PC-9 (cell line): ENCODE results near the gene PAGR1.

Source experiments
- CTCF ChIP-seq: fragments of 200-600 bp; sonication (generic); conservative IDR thresholded peaks from 2 replicates; pipeline ENCODE4 v1.6.1; 2017; ENCODE audit warnings: mixed run types, antibody characterized with exemption, mild to moderate bottlenecking, moderate library complexity
- EZH2 ChIP-seq: fragments of 200-600 bp; sonication (generic); IDR thresholded peaks from 2 replicates; pipeline ENCODE4 v1.8.0; 2017; ENCODE audit warnings: antibody characterized with exemption, low read depth

- TF ChIP-seq CTCF (no peak), EZH2 (no peak)
Measured at GRCh38 chr16:29836623-29837022, 20.7 kb downstream of the PAGR1 start.
